Activated naive CD4-positive, alpha-beta T cell treated with Interleukin-2 at 50 U/mL for 16 hours (primary cell): ENCODE measurements around the gene GNAS-AS1.

ENCODE experiments used
- DNase-seq: peaks from one replicate; pipeline ENCODE4 v3.0.0-alpha.2; 2020

Gene GNAS-AS1

DNA sequence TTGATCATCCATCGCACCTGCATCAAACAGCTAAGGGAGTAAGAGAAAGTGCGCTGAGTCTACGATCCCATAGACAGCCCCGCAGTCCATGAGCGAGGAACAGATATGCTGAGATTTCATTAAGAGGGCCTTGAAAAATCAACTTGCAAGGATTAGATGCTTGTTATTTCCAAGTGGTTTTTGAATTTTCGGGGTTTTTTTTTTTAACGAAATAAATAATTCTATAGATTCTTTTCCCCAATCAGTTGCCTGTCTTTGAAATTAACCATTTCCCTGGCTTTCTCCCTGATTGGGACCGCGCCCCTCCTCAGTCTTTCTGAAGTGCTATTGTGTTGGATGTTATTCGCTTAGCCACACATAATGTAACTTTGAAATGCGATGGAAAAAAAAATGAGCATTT, 48.6 kb downstream of the GNAS-AS1 start:
- DNase-seq = no peak

- DNase-seq = no peak
Observed at GRCh38 chr20:58800134-58800871, 50.4 kb downstream of the GNAS-AS1 start.

DNA sequence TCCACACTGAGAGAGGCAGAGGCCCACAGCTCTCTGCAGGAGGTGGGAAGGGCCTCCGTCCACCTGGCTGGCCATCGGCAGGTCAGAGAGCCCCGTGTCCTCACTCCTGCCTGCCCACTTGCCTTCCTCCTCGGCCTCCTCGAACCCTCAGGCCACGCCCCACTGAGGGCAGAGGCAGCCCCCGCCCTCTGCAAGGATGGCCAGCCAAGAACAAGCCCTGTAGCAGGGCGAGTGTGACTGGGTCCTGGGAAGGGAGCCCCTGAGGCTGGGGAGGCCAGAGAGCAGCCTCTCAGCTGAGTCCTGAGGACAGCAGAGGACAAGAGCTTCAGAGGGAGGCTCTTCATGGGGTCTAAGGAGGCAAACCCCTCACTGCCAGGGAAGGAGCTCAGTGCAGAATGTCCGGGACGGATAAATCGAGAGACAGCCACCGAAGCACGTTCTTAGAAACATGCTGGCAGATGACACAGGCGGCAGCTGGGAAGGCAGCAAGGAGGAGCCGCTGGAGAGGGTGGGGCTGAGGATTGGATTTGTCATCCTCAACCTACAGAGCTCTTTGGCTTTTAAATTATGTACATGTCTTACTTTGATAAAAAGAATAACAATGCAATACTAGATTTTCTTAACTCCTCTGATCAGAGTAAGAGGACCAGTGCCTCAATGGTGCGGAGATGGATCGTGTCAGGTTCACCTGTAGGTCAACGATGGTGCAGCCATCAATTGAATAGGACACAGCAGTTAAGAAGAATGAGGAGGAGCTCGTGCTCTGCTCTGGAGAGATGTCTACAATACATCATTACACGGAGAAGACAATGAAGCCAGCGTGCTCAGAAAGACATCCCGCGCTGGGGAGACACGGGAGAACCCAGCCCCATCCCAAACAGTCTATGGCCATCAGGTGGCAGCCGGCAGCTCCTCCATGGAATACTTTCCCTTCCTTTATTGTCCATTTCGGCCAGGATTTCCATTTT, 53.0 kb downstream of the GNAS-AS1 start:
- no peak for DNase-seq

DNA sequence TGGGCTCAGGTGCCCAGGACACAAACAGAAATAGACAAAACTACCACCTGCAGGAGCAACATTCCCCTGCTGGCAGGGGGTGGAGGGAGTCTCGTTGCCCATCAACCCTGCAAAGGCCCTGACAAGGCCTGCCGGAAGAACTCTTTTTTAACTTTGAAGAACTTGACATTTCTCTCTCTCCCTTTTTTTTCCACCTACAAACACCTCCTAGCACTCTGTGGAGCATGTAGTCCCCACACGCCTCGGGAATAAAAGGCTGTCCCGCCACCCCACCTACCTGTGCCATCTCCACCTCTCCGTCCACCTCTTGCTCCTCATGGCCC, 54.8 kb downstream of the GNAS-AS1 start:
- no peak for DNase-seq

DNA sequence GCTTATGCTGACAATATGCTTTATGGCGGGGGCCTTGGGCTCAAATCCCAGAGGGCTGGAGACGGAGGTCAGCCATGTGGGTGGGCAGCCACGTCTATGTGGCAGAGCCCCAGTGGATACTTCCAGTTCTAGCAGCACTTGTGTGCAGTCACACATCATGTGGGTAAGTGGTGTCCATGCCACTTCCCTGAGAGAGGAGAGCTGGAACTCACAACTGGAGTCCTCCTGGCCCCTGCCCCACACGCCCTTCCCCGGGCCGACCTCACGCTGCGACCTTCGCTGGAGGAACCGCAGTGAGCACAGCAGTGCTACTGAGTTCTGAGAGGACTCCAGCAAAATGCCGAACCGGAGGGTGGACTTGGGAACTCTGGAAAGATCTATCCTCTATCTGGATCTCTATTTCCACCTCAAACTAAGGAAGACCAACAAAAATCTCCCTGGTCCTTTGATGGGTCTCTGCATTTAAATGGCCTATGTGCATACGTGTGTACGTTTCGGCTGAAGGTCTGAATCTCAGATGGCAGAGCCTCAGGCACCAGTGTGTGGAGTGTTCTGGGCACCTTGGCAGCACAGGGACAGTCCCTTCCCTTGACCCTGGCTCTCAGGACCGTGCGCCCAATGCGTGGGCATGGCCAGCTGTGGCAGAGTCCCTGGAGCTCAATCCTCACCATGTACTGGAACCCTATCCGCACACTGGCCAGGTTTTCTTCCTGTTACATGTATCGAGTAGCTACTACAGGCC, 55.4 kb downstream of the GNAS-AS1 start:
- DNase-seq = no peak

GRCh38 chr20:58794510-58795180, 56.1 kb downstream of the GNAS-AS1 start:
- DNase-seq = no peak

DNA sequence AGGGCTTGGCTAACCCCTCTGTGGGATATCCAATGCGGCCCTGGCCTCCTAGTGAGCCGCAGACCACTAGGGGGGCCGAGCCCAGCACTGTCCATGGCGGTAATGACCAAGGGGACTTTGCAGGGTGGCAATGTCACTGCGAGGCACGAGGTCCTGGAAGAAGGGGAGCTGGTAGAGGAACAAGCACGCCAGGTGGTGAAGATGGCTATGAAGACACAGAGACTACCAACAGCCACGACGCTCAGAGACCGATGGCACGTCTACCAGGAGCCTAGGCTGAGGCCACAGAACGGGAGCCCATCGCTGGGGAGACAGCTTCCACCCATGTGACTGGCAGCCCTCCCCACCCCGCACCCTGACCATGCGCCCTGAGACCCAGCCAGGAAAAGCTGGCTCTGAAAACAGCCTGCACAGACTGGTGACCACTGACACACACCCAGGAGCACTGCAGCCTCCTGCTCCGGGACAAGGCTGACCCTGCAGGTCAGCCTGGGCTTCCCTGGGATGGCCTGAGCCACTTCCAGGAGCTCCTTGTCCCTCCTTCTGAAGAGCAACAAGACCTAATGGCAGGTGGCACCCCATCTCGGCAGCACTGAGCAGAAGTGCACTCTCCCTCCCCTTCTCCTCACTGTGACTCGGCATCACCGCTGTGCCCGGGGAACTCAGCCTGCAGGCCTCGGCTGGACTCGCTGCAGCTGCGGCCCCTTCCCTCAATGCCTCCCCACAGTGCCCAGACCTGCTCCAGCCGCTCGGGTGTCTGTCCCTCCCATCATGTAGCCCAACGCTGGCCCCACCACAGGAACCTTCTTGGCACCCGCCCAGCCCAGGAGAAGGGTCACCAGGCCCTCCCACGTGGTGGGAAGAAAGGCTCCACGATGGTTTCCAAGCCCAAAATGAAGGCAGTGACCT, 56.9 kb downstream of the GNAS-AS1 start:
- no peak for DNase-seq

GRCh38 chr20:58792426-58792825, 58.3 kb downstream of the GNAS-AS1 start:
- no peak for DNase-seq

- no peak for DNase-seq
Observed at GRCh38 chr20:58791286-58791685, 59.4 kb downstream of the GNAS-AS1 start.

DNA sequence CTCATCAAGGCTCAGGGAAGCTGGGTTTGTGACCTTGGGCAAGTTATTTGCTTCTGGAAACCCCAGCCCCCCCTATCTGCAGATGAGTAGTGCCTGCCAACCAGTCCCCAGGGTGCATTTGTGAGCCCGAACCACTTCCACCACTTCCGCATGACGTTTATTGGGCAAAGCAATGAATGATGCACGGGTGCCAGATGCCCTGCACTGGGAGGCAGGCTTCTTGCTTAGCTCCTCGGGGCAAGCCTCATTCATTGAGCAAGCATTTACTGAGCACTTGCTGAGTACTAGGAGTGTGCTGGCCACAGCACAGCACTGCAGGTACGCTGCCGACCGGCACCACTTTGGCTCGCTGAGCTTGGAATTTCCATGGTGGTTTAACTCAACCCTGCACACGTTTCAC, 60.2 kb downstream of the GNAS-AS1 start:
- no peak for DNase-seq

DNA sequence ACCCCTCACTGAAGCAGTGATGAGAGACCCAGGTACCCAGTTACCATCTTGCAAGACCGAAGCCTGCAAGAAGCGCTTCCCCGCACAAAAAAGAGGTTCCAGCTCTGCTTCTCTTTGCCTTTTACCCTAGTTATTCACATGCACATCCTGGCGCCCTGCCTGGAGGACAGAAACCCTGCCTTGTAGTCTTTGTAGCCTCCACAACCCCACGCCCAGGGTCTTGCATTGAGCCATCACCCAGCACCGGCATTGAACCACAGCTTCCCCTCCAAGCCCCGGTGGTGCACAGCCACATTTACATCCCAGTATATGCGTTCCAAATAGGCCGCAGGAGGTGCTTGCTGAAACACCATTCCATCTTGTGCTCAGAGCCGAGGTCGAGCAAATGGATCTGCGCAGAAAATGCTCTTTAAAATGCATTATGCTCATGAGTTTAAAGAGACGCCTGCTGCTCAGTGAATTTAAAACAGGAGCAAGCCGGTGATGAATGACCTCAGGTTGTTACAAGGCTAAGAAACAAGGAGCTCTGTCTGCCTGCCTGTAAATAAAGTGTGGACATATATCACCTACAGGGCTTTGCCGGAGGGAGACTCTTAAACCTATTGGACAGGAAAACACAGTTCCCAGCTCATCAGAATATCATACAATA, 61.7 kb downstream of the GNAS-AS1 start:
- no peak for DNase-seq

DNA sequence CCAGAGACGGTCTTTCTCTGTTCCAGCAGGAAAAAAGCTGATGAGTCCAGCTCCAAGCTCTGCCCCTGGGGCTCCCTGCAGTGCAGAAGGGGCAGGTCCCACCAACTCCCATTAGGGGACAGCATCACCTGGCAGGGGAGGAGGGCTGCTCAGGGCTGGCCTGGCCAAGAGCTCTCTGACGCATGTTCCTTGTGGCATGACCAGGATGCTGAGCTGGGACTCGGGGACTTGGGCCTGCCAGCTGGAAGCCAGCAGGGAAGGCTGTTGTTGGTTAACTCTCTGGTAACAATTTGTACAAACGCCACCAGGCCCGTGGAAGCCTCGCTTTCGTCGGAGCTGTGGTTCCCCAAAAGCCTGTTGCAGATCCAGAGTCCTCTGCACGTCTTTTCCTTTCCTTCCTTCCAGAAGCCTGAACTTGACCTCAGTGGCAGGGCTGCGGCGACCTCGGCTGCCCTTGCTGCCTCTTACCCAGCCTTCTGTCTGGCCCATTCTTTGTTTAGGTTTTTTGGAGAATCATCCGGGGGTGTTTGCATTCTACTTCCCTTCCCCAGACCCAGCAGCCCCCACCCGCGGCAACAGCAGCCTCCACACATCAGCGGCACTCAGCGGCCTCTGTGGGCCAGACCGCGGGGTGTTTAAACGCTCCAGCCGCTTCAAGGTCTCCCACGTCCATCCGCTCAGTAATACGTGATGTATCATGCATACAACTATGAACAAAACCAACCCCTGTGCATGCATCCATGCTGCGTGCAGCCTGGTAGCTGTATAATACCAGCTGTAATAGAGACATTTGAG, 63.3 kb downstream of the GNAS-AS1 start:
- no peak for DNase-seq

GRCh38 chr20:58784321-58785074, 66.2 kb downstream of the GNAS-AS1 start:
- DNase-seq = no peak

GRCh38 chr20:58783511-58784011, 67.1 kb downstream of the GNAS-AS1 start:
- no peak for DNase-seq

DNA sequence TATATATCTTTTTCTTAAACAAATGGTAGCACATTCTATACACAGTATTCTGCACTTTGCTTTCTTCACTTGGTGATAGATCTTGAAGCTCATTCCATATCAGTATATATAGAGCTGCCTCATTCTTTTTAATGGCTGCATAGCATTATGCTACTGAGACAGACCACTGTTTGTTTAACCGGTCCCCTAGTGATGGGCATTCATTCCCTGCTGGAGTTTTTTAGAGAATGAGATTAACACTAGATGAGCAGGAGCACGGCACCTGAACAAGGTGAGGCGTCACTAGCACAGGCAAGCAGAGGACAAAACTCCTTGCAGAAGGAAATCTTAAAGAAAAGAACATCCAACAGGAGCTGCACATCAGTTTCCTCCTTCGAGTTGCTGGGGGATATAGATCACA, 69.6 kb downstream of the GNAS-AS1 start:
- DNase-seq = no peak

DNA sequence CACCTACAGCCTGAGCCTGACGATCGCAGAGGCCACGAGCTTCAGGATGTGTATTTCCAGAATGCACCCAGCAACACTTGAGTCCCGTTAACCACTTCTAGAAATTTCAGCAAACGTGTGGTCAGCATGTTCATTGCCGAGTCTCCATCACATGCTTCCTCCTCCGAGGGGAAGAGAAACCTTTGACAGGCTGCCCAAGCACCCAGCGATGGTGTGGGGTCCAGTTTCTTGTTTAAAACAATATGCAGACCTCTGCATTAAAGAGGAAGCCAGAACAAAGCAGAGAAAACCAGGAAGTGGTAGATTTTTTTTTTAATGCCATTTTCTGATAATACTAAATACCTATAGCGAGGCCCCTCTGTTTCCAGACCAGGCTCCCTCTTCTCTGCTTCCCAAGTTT, 71.9 kb downstream of the GNAS-AS1 start:
- no peak for DNase-seq

GRCh38 chr20:58777657-58778056, 73.0 kb downstream of the GNAS-AS1 start:
- no peak for DNase-seq

- DNase-seq = no peak
Observed at GRCh38 chr20:58776109-58776508, 74.6 kb downstream of the GNAS-AS1 start.

- no peak for DNase-seq
Observed at GRCh38 chr20:58775371-58775770, 75.3 kb downstream of the GNAS-AS1 start.
